CD4-positive, alpha-beta memory T cell (primary cell): ENCODE results near the gene TSSK1B. TPM values are rescaled to one million over a fixed set of nuclear protein-coding genes. Genes with fewer than 3 reads are reported as not detected.
"Not testable (repeated sequence)": the region's sequence is repeated elsewhere in the genome, so short reads cannot be mapped to it uniquely, and the experiment has no call there.

Source experiments
- CTCF ChIA-PET: fragments of 350-600 bp; sonication (Branson Sonifier 250); formaldehyde crosslinking; loops from one replicate; lab custom pipeline; 2021; ENCODE audit warnings: inconsistent platforms; ENCODE audit not compliant: partially characterized antibody; lab: Charles Lee
- POLR2A ChIA-PET: fragments of 350-600 bp; sonication (Branson Sonifier 250); formaldehyde crosslinking; loops from one replicate; lab custom pipeline; 2021; ENCODE audit not compliant: partially characterized antibody; lab: Charles Lee
- DNase-seq, 5 donors: peaks; one replicate each; pipeline versions ENCODE4 v3.0.0 to v3.0.0-alpha.2; 2020 to 2022; ENCODE audit warnings: mixed read lengths in 1 of 5
- H3K27ac ChIP-seq: one replicate; pipeline ENCODE4 v1.7.0; 2013; ENCODE audit warnings: low read depth, low read length
- H3K27me3 ChIP-seq: 2 replicates; pipeline ENCODE4 v1.7.0; 2013; ENCODE audit warnings: mild to moderate bottlenecking, low read length, moderate library complexity; ENCODE audit not compliant: insufficient read depth
- H3K36me3 ChIP-seq: 2 replicates; pipeline ENCODE4 v1.7.0; 2013; ENCODE audit warnings: mild to moderate bottlenecking, low read length, moderate library complexity; ENCODE audit not compliant: insufficient read depth
- H3K4me1 ChIP-seq: 2 replicates; pipeline ENCODE4 v1.7.0; 2013; ENCODE audit warnings: mild to moderate bottlenecking, low read length, moderate library complexity; ENCODE audit not compliant: insufficient read depth
- H3K4me3 ChIP-seq, 2 donors: one replicate each; pipeline ENCODE4 v1.7.0; 2013; ENCODE audit warnings: low read length in 2 of 2, mild to moderate bottlenecking in 1 of 2
- H3K9me3 ChIP-seq, 2 donors: one replicate each; pipeline ENCODE4 v1.7.0; 2013; ENCODE audit warnings: low read length in 2 of 2, control low read depth in 1 of 2; ENCODE audit not compliant: control insufficient read depth in 1 of 2
- H3K27ac Mint-ChIP-seq, 7 donors: one replicate each; pipeline ENCODE4 v1.8.0; 2020 to 2021; ENCODE audit warnings: mixed read lengths in 7 of 7, mild to moderate bottlenecking in 6 of 7, inconsistent platforms in 3 of 7, moderate library complexity in 3 of 7
- H3K27me3 Mint-ChIP-seq, 2 donors: one replicate each; pipeline ENCODE4 v1.8.0; 2020 to 2021; ENCODE audit warnings: mixed read lengths in 2 of 2
- H3K36me3 Mint-ChIP-seq, 2 donors: one replicate each; pipeline ENCODE4 v1.8.0; 2020 to 2021; ENCODE audit warnings: mixed read lengths in 2 of 2, inconsistent platforms in 1 of 2, mild to moderate bottlenecking in 1 of 2
- H3K4me1 Mint-ChIP-seq, 4 donors: one replicate each; pipeline ENCODE4 v1.8.0; 2020 to 2021; ENCODE audit warnings: mixed read lengths in 4 of 4, mild to moderate bottlenecking in 1 of 4
- H3K4me3 Mint-ChIP-seq, 8 donors: one replicate each; pipeline ENCODE4 v1.8.0; 2020 to 2021; ENCODE audit warnings: mixed read lengths in 8 of 8, mild to moderate bottlenecking in 7 of 8, moderate library complexity in 6 of 8, inconsistent platforms in 3 of 8
- H3K9me3 Mint-ChIP-seq, 8 donors: one replicate each; pipeline ENCODE4 v1.8.0; 2020 to 2021; ENCODE audit warnings: mixed read lengths in 8 of 8, mild to moderate bottlenecking in 5 of 8, inconsistent platforms in 3 of 8, moderate library complexity in 1 of 8
- intact Hi-C: fragments of 100-400 bp; cut with micrococcal nuclease; formaldehyde crosslinking; loops from one replicate; pipeline ENCODE4 v1.15.1; 2023
- polyA plus RNA-seq, 2 donors: library from polyadenylated mRNA; unstranded; fragments of 300-500 nt; fragmentation: Illumina TruSeq; gene quantifications; one replicate each; pipeline ENCODE4 v1.2.3, GENCODE V29; 2021
- total RNA-seq, 2 experiments: library from RNA; stranded (reverse); gene quantifications; one replicate each; pipeline ENCODE4 v1.2.3, GENCODE V29; 2021

TSSK1B gene
- total and polyA plus RNA-seq, 4 experiments from 2014 or later, result not detected

DNA sequence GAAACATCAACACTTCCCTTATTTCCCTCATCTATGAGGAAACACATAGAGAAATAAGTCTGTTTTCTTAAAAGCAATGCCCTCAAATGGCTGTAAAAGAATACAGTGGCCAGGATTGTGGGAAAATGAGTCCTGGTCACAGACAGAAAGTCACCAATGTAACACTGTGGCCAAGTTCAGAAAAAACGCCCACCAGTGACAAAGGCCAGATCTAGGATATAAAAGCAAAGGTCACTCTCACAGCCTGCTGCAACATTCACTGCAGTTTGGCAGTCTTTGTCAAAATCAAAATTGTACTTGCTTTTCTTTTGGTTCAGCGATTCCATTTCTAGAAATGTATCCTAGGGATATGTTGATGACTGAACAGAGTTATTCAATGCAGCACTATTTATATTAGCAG is 30.5 kb downstream of the TSSK1B start:
- no peak overlapping the region for H3K4me3 ChIP-seq
- H3K4me1 Mint-ChIP-seq, result no peaks in the 10 kb centered on the region
- H3K4me1 ChIP-seq, result no peaks in the 10 kb centered on the region
- H3K27me3 ChIP-seq, result no peaks in the 10 kb centered on the region
- H3K36me3 ChIP-seq, result no peaks in the 10 kb centered on the region
- no peaks in the 10 kb centered on the region for H3K9me3 Mint-ChIP-seq
- intact Hi-C loops, result no loop called here
- H3K27ac ChIP-seq, result no peak overlapping the region
- no peak overlapping the region for H3K4me3 Mint-ChIP-seq
- no peaks in the 10 kb centered on the region for H3K9me3 ChIP-seq
- H3K27ac Mint-ChIP-seq, result no peak overlapping the region
- no peaks in the 10 kb centered on the region for H3K27me3 Mint-ChIP-seq
- CTCF ChIA-PET, result interaction anchor here (0.9 kb wide), 1 partner anchor 409 kb away, joined by 3 read pairs; no protein-coding TSS in a partner anchor
- POLR2A ChIA-PET, result no interaction called here
- no peak for DNase-seq
- no peaks in the 10 kb centered on the region for H3K36me3 Mint-ChIP-seq

DNA sequence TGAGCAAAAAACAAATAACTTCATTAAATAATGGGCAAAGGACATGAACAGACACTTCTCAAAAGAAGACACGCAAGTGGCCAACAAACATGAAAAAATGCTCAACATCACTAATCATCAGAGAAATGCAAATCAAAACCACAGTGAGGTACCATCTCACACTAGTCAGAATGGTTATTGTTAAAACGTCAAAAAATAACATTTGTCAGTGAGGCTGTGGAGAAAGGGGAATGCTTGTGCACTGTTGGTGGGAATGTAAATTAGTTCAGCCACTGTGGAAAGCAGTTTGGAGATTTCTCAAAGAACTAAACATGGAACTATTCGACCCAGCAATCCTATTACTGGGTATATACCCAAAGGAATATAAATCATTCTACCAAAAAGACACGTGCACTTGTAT is 36.8 kb downstream of the TSSK1B start:
- POLR2A ChIA-PET, H3K27ac ChIP-seq, H3K4me1 ChIP-seq, intact Hi-C loops, H3K27ac Mint-ChIP-seq, H3K27me3 Mint-ChIP-seq, H3K36me3 Mint-ChIP-seq, H3K27me3 ChIP-seq, H3K4me3 Mint-ChIP-seq, H3K9me3 ChIP-seq, DNase-seq, H3K4me1 Mint-ChIP-seq, CTCF ChIA-PET, H3K36me3 ChIP-seq, H3K4me3 ChIP-seq, H3K9me3 Mint-ChIP-seq: not testable (repeated sequence)

DNA sequence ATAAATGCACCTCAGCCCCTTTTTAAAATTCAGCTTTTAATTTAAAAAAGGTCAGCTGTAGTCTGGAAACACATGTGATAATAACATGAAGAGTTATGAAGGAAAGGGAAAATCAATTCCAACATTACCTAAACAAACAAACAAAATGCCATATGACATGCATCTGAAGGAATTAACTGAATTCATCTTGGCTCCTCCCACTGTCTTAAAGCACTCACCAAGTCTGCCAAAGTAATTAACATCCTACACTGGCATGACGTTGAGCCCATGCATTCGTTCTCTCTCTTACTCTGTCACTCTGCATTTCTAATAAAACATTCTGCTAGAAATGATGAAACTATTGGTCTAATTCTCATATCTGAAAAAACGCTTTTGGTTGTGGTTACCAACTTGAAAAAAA is 37.7 kb downstream of the TSSK1B start:
- Histone ChIP-seq H3K4me1 (no peaks in the 10 kb centered on the region), H3K27me3 (no peaks in the 10 kb centered on the region), H3K27ac (no peak overlapping the region), H3K4me3 (no peak overlapping the region), H3K9me3 (no peaks in the 10 kb centered on the region), H3K36me3 (no peaks in the 10 kb centered on the region)
- ChIA-PET POLR2A (no interaction called here), CTCF (no interaction called here)
- H3K4me1 Mint-ChIP-seq, result no peaks in the 10 kb centered on the region
- H3K27ac Mint-ChIP-seq, result no peak overlapping the region
- no peaks in the 10 kb centered on the region for H3K9me3 Mint-ChIP-seq
- H3K27me3 Mint-ChIP-seq, result peaks cover 2% of the 10 kb centered on the region in 2 donors
- no peak overlapping the region for H3K4me3 Mint-ChIP-seq
- intact Hi-C loops, result no loop called here
- no peaks in the 10 kb centered on the region for H3K36me3 Mint-ChIP-seq
- no peak for DNase-seq

DNA sequence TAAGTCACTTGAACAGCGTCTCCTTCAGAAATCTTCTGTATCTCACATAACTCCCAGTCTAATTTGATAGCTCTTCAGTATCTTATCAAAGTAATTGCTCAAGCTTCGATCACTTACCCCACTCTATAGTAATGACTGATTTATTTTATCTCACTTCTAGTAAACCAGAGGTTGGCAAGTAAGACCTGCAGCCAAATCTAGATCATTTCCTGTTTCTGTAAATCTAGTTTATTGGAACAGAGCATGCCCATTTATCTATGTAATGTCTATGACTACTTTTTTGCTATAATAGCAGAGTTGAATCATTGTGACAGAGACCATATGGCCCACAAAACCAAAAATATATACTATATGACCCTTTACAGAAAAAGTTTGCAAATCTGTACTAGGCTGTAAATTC is 40.1 kb downstream of the TSSK1B start:
- intact Hi-C loops, result no loop called here
- no peak overlapping the region for H3K27ac Mint-ChIP-seq
- Histone ChIP-seq H3K36me3 (no peaks in the 10 kb centered on the region), H3K27ac (no peak overlapping the region), H3K4me3 (no peak overlapping the region), H3K9me3 (no peaks in the 10 kb centered on the region), H3K4me1 (no peaks in the 10 kb centered on the region), H3K27me3 (no peaks in the 10 kb centered on the region)
- H3K27me3 Mint-ChIP-seq, result peaks cover 5 to 8% of the 10 kb centered on the region in 2 donors
- ChIA-PET CTCF (interaction anchor here (0.6 to 1.0 kb wide), 2 partner anchors 55 to 546 kb away, joined by 3 to 7 read pairs; no protein-coding TSS in a partner anchor), POLR2A (no interaction called here)
- H3K4me3 Mint-ChIP-seq, result no peak overlapping the region
- H3K36me3 Mint-ChIP-seq, result no peaks in the 10 kb centered on the region
- no peaks in the 10 kb centered on the region for H3K4me1 Mint-ChIP-seq
- H3K9me3 Mint-ChIP-seq, result no peaks in the 10 kb centered on the region
- no peak for DNase-seq

DNA sequence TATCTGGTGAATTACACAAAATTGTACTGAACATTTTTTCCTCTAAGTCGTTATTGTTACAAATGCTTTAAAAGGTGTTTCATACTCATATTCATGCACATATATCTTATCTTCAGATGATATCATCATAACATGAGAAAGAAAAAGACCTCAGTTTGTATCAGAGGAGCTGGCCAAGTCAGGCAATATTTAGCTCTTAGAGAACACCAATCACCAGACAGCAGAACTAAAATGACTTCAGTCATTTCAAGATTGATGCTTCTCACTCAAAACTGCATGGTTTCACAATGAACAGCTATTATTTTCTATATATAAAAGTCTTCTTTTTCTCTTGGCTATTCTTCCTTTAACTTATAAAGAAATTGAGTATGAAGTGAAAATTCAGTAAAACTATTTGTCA is 44.6 kb downstream of the TSSK1B start:
- Histone ChIP-seq H3K27ac (no peak overlapping the region), H3K4me1 (no peaks in the 10 kb centered on the region), H3K9me3 (no peaks in the 10 kb centered on the region), H3K4me3 (no peak overlapping the region), H3K27me3 (no peaks in the 10 kb centered on the region), H3K36me3 (no peaks in the 10 kb centered on the region)
- H3K4me1 Mint-ChIP-seq, result no peaks in the 10 kb centered on the region
- peaks cover 15 to 21% of the 10 kb centered on the region in 2 donors for H3K27me3 Mint-ChIP-seq
- intact Hi-C loops, result no loop called here
- no peak for DNase-seq
- no peak overlapping the region for H3K4me3 Mint-ChIP-seq
- ChIA-PET CTCF (interaction anchor here (1.3 to 3.0 kb wide), 2 partner anchors 11 to 394 kb away, joined by 4 to 16 read pairs; no protein-coding TSS in a partner anchor), POLR2A (no interaction called here)
- no peak overlapping the region for H3K27ac Mint-ChIP-seq
- no peaks in the 10 kb centered on the region for H3K36me3 Mint-ChIP-seq
- H3K9me3 Mint-ChIP-seq, result no peaks in the 10 kb centered on the region

DNA sequence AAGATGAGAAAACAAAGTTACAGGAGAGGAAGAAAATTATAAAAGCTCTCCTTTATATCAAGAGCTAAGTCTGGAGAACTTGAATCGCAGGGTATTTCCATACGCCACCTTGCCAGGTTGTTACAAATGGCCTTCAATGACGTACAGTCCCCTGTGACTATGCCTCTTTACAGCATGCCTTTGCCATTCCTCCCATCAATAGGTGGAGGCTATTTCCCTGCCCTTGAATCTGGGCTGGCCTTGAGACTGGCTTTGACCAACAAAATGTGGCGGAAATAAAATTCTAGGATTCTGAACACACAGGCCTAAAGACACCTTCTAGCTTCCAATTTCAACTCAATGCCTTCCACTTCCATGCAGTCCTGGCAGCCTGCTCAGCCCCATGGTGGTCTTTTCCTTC is 45.7 kb downstream of the TSSK1B start:
- POLR2A ChIA-PET, result no interaction called here
- Mint-ChIP-seq H3K27ac (no peak overlapping the region), H3K4me3 (no peak overlapping the region)

DNA sequence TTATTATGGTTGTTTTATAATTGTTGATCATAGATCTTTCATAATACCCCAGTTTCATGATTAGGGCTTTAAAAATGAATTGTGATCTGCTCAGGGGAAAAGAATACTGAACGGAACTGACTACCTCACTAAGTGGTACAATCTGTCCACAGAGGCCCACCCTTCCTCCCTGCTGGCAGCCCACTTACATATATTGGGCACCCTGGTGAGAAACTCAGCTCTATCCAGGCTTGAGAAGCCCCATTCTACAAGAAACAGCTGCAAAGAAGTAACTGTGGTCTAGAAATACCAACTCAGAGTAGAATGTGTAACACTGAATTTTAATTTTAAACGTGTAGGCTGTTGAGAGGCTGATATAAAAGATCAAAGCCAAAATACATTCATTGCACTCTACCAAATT is 46.9 kb downstream of the TSSK1B start:
- H3K9me3 ChIP-seq, result no peaks in the 10 kb centered on the region
- no peaks in the 10 kb centered on the region for H3K4me1 Mint-ChIP-seq
- H3K36me3 ChIP-seq, result no peaks in the 10 kb centered on the region
- H3K4me1 ChIP-seq, result no peaks in the 10 kb centered on the region
- H3K36me3 Mint-ChIP-seq, result no peaks in the 10 kb centered on the region
- intact Hi-C loops, result no loop called here
- DNase-seq, result no peak
- H3K27ac ChIP-seq, result no peak overlapping the region
- no peak overlapping the region for H3K27ac Mint-ChIP-seq
- peaks cover 21 to 23% of the 10 kb centered on the region in 2 donors for H3K27me3 Mint-ChIP-seq
- no peaks in the 10 kb centered on the region for H3K27me3 ChIP-seq
- H3K4me3 Mint-ChIP-seq, result no peak overlapping the region
- no peak overlapping the region for H3K4me3 ChIP-seq
- H3K9me3 Mint-ChIP-seq, result no peaks in the 10 kb centered on the region
- ChIA-PET CTCF (interaction anchor here (1.2 to 3.0 kb wide), 2 partner anchors 8 to 126 kb away, joined by 3 to 16 read pairs; partner anchors contain the start of gene YTHDC2), POLR2A (no interaction called here)

More for the DNA sequence above, 45.7 kb downstream of the TSSK1B start:
- no peaks in the 10 kb centered on the region for H3K4me1 ChIP-seq
- CTCF ChIA-PET, result interaction anchor here (3.0 kb wide), 1 partner anchor 10 kb away, joined by 16 read pairs; no protein-coding TSS in a partner anchor
- H3K27ac ChIP-seq, result no peak overlapping the region
- Mint-ChIP-seq H3K27me3 (peaks cover 19 to 21% of the 10 kb centered on the region in 2 donors), H3K36me3 (no peaks in the 10 kb centered on the region), H3K9me3 (no peaks in the 10 kb centered on the region), H3K4me1 (no peaks in the 10 kb centered on the region)
- DNase-seq, result no peak
- intact Hi-C loops, result no loop called here
- H3K36me3 ChIP-seq, result no peaks in the 10 kb centered on the region
- no peaks in the 10 kb centered on the region for H3K27me3 ChIP-seq
- H3K4me3 ChIP-seq, result no peak overlapping the region
- no peaks in the 10 kb centered on the region for H3K9me3 ChIP-seq
